Measurements from ENCODE around the gene PRH1.

Gene PRH1

GRCh38 chr12:10884086-10884725, at the start of gene PRH1:
Gene PRH1, minus strand, starts transcription at chr12:10884255. Its CDS starts 38 bp downstream, at chr12:10884217.
- no peak for DNase-seq

GRCh38 chr12:10928746-10929286, 44.8 kb upstream of the PRH1 start, which contains the start of gene PRH2:
Gene PRH2, plus strand, starts transcription at chr12:10929236. Its CDS starts 38 bp downstream, at chr12:10929274.
- DNase-seq, result no peak

GRCh38 chr12:10926269-10926668, 42.2 kb upstream of the PRH1 start:
- DNase-seq, result no peak

GRCh38 chr12:10919809-10920208, 35.8 kb upstream of the PRH1 start:
- DNase-seq, result no peak

GRCh38 chr12:10910380-10910779, 26.3 kb upstream of the PRH1 start:
- DNase-seq, result no peak

GRCh38 chr12:10909462-10909861, 25.4 kb upstream of the PRH1 start, which contains the start of gene TAS2R13:
Gene TAS2R13, minus strand, starts transcription at chr12:10909562. Its CDS starts 264 bp downstream, at chr12:10909298.
- DNase-seq, result no peak

- DNase-seq, result no peak
These were observed 20.6 kb upstream of the PRH1 start for GRCh38 chr12:10904686-10905085.

- no peak for DNase-seq
These were observed 17.4 kb upstream of the PRH1 start for GRCh38 chr12:10901427-10901826.

GRCh38 chr12:10900972-10901371, 16.9 kb upstream of the PRH1 start:
- no peak for DNase-seq

- no peak for DNase-seq
These were observed 16.5 kb upstream of the PRH1 start for GRCh38 chr12:10900530-10900929.

GRCh38 chr12:10896854-10897253, 12.8 kb upstream of the PRH1 start:
- no peak for DNase-seq

GRCh38 chr12:10891937-10892336, 7.9 kb upstream of the PRH1 start:
- DNase-seq, result no peak

GRCh38 chr12:10889226-10889625, 5.2 kb upstream of the PRH1 start:
- no peak for DNase-seq

- no peak for DNase-seq
These were observed 10.7 kb downstream of the PRH1 start for GRCh38 chr12:10873378-10873777.

- no peak for DNase-seq
These were observed 16.7 kb downstream of the PRH1 start for GRCh38 chr12:10867381-10867780.

GRCh38 chr12:10863512-10864218, 20.4 kb downstream of the PRH1 start:
- no peak for DNase-seq

GRCh38 chr12:10861366-10861765, 22.7 kb downstream of the PRH1 start:
- no peak for DNase-seq

- DNase-seq, result no peak
These were observed 28.2 kb downstream of the PRH1 start for GRCh38 chr12:10855807-10856206.

- no peak for DNase-seq
These were observed 30.3 kb downstream of the PRH1 start for GRCh38 chr12:10853776-10854175.

GRCh38 chr12:10851243-10851858, 32.7 kb downstream of the PRH1 start:
- no peak for DNase-seq

GRCh38 chr12:10849425-10849878, 34.6 kb downstream of the PRH1 start, which contains the start of gene PRR4:
Gene PRR4, minus strand, starts transcription at chr12:10849475. Its CDS starts 38 bp downstream, at chr12:10849437.
- no peak for DNase-seq

- no peak for DNase-seq
These were observed 36.3 kb downstream of the PRH1 start for GRCh38 chr12:10847744-10848143.

GRCh38 chr12:10842862-10843261, 41.2 kb downstream of the PRH1 start:
- no peak for DNase-seq
